Measurements from ENCODE around the gene LHX5. TPM values are rescaled to one million over a fixed set of nuclear protein-coding genes. Genes with fewer than 3 reads are reported as not detected.

The LHX5 gene
- polyA plus RNA-seq, 3 donors, result not detected

- 89% methylated on average over 3 of the region's 3 CpGs for WGBS (ENCODE audit: insufficient coverage)
- no peaks in the 10 kb centered on the region for H3K4me1 Mint-ChIP-seq
These were observed 16.7 kb upstream of the LHX5 start for GRCh38 chr12:113488322-113488721.

GRCh38 chr12:113486722-113487121 is 15.1 kb upstream of the LHX5 start:
- no peak overlapping the region for H3K4me3 Mint-ChIP-seq
- intact Hi-C loops (cut with micrococcal nuclease), result no loop called here
- peaks cover 22 to 41% (median 30%) of the 10 kb centered on the region in 3 donors for H3K27me3 Mint-ChIP-seq (ENCODE audit: low read depth in 3 of 3)
- Histone ChIP-seq H3K79me2 (ENCODE audit: insufficient read depth, low read length) (no peaks in the 10 kb centered on the region), H3K4me1 (ENCODE audit: control insufficient read depth in 1 of 2, insufficient read depth in 2 of 2, low read length in 2 of 2) (no peaks in the 10 kb centered on the region), H3K27me3 (ENCODE audit: control insufficient read depth in 2 of 2, insufficient read depth in 2 of 2, low read length in 2 of 2) (peaks cover 5 to 10% of the 10 kb centered on the region in 2 donors), H4K20me1 (ENCODE audit: insufficient read depth, low read length) (no peaks in the 10 kb centered on the region), H3K4me2 (replicated peaks; ENCODE audit: extremely low read depth, low read length, poor library complexity, severe bottlenecking) (no peak overlapping the region), H3K36me3 (replicated peaks in 1 of 2; ENCODE audit: control insufficient read depth in 1 of 2, insufficient read depth in 2 of 2, low read length in 2 of 2) (no peaks in the 10 kb centered on the region), H2AFZ (ENCODE audit: insufficient read depth, low read depth, low read length, poor library complexity, severe bottlenecking) (no peak overlapping the region), H3K4me3 (replicated peaks in 1 of 3; ENCODE audit: low read depth in 2 of 3, low read length in 3 of 3) (no peak overlapping the region), H3K9ac (ENCODE audit: insufficient read depth, low read length, poor library complexity, severe bottlenecking) (no peak overlapping the region), H3K9me3 (replicated peaks in 1 of 2; ENCODE audit: control insufficient read depth in 1 of 2, insufficient read depth in 1 of 2, low read length in 2 of 2) (no peaks in the 10 kb centered on the region), H3K27ac (ENCODE audit: low read depth in 1 of 2, low read length in 2 of 2) (no peak overlapping the region)
- 41% methylated on average over 3 of the region's 4 CpGs for WGBS (ENCODE audit: insufficient coverage)
- H3K27ac Mint-ChIP-seq, result no peak overlapping the region
- DNase-seq, result no peak
- TF ChIP-seq CTCF (IDR thresholded peaks at IDR 0.05), result no peak
- no peaks in the 10 kb centered on the region for H3K9me3 Mint-ChIP-seq
- no peaks in the 10 kb centered on the region for H3K4me1 Mint-ChIP-seq
- no peaks in the 10 kb centered on the region for H3K36me3 Mint-ChIP-seq

More at GRCh38 chr12:113488322-113488721, 16.7 kb upstream of the LHX5 start:
- TF ChIP-seq CTCF (IDR thresholded peaks at IDR 0.05), result no peak
- H3K27me3 ChIP-seq (ENCODE audit: control insufficient read depth in 2 of 2, insufficient read depth in 2 of 2, low read length in 2 of 2), result peaks cover 4 to 7% of the 10 kb centered on the region in 2 donors
- no peaks in the 10 kb centered on the region for H3K9me3 ChIP-seq (replicated peaks in 1 of 2; ENCODE audit: control insufficient read depth in 1 of 2, insufficient read depth in 1 of 2, low read length in 2 of 2)
- no peaks in the 10 kb centered on the region for H3K36me3 ChIP-seq (replicated peaks in 1 of 2; ENCODE audit: control insufficient read depth in 1 of 2, insufficient read depth in 2 of 2, low read length in 2 of 2)
- H3K4me2 ChIP-seq (replicated peaks; ENCODE audit: extremely low read depth, low read length, poor library complexity, severe bottlenecking), result no peak overlapping the region
- H3K79me2 ChIP-seq (ENCODE audit: insufficient read depth, low read length), result no peaks in the 10 kb centered on the region
- H3K27me3 Mint-ChIP-seq (ENCODE audit: low read depth in 3 of 3), result peaks cover 11 to 33% (median 25%) of the 10 kb centered on the region in 3 donors
- H3K27ac Mint-ChIP-seq, result no peak overlapping the region
- DNase-seq, result no peak
- H3K4me3 ChIP-seq (replicated peaks in 1 of 3; ENCODE audit: low read depth in 2 of 3, low read length in 3 of 3), result no peak overlapping the region
- no peaks in the 10 kb centered on the region for H4K20me1 ChIP-seq (ENCODE audit: insufficient read depth, low read length)
- intact Hi-C loops (cut with micrococcal nuclease), result no loop called here
- no peaks in the 10 kb centered on the region for H3K36me3 Mint-ChIP-seq
- H3K4me3 Mint-ChIP-seq, result no peak overlapping the region
- H3K4me1 ChIP-seq (ENCODE audit: control insufficient read depth in 1 of 2, insufficient read depth in 2 of 2, low read length in 2 of 2), result no peaks in the 10 kb centered on the region
- H2AFZ ChIP-seq (ENCODE audit: insufficient read depth, low read depth, low read length, poor library complexity, severe bottlenecking), result no peak overlapping the region
- H3K9me3 Mint-ChIP-seq, result peaks cover 0 to 2% (median 0%) of the 10 kb centered on the region in 7 donors
- no peak overlapping the region for H3K27ac ChIP-seq (ENCODE audit: low read depth in 1 of 2, low read length in 2 of 2)
- no peak overlapping the region for H3K9ac ChIP-seq (ENCODE audit: insufficient read depth, low read length, poor library complexity, severe bottlenecking)
